Ishikawa (cell line): ENCODE measurements around the gene OSBPL1A.

Source experiments
- EP300 ChIP-seq: IDR thresholded peaks from 2 replicates; pipeline ENCODE4 v1.6.1; 2012; ENCODE audit warnings: borderline replicate concordance
- MAX ChIP-seq: IDR thresholded peaks from 2 replicates; pipeline ENCODE4 v1.6.1; 2012
- REST ChIP-seq: IDR thresholded peaks from 2 replicates; pipeline ENCODE4 v1.6.1; 2012; ENCODE audit warnings: low read depth, mild to moderate bottlenecking
- YY1 ChIP-seq: IDR thresholded peaks from 2 replicates; pipeline ENCODE4 v1.6.1; 2012; ENCODE audit warnings: low read depth
- ZBTB7A ChIP-seq: IDR thresholded peaks from 2 replicates; pipeline ENCODE4 v1.6.1; 2012; ENCODE audit warnings: low read depth

GRCh38 chr18:24346254-24346653, 51.4 kb downstream of the OSBPL1A start:
- no peak for TF ChIP-seq ZBTB7A
- TF ChIP-seq EP300, result no peak
- no peak for TF ChIP-seq YY1
- TF ChIP-seq MAX, result no peak
- TF ChIP-seq REST, result no peak
